Jurkat, Clone E6-1 (cell line): Measurements from ENCODE around the gene HIVEP3.
A peak's percentile ranks its signal among the peaks of the same experiment; 100 is the strongest.

Experiments
- DNase-seq: peaks from one replicate; pipeline ENCODE4 v3.0.0-alpha.2; 2011; ENCODE audit warnings: low read depth, low spot score
- H3K4me3 ChIP-seq: 2 replicates; pipeline ENCODE4 v1.5.1; 2011; ENCODE audit warnings: mild to moderate bottlenecking, low read length, control low read depth, moderate library complexity

Gene HIVEP3

GRCh38 chr1:41519667-41520066 is 399.1 kb downstream of the HIVEP3 start:
- no peak for DNase-seq
- H3K4me3 ChIP-seq: no peak overlapping the region

- no peak for DNase-seq
- H3K4me3 ChIP-seq: no peak overlapping the region
These were observed 400.3 kb downstream of the HIVEP3 start for GRCh38 chr1:41518471-41518870.

GRCh38 chr1:41517062-41517438 is 401.7 kb downstream of the HIVEP3 start:
- DNase-seq: no peak
- H3K4me3 ChIP-seq: no peak overlapping the region

- peak; percentile 9 for DNase-seq
- H3K4me3 ChIP-seq: no peak overlapping the region
These were observed 402.3 kb downstream of the HIVEP3 start for GRCh38 chr1:41516168-41517061.

GRCh38 chr1:41515778-41516167 is 402.9 kb downstream of the HIVEP3 start:
- no peak overlapping the region for H3K4me3 ChIP-seq
- DNase-seq: no peak

GRCh38 chr1:41515131-41515678 is 403.5 kb downstream of the HIVEP3 start:
- no peak for DNase-seq
- no peak overlapping the region for H3K4me3 ChIP-seq

GRCh38 chr1:41514381-41514780 is 404.3 kb downstream of the HIVEP3 start:
- no peak for DNase-seq
- H3K4me3 ChIP-seq: no peak overlapping the region

- H3K4me3 ChIP-seq: no peak overlapping the region
- no peak for DNase-seq
These were observed 405.4 kb downstream of the HIVEP3 start for GRCh38 chr1:41513383-41513735.

GRCh38 chr1:41512701-41513382 is 405.9 kb downstream of the HIVEP3 start:
- no peak for DNase-seq
- no peak overlapping the region for H3K4me3 ChIP-seq

GRCh38 chr1:41511239-41511540 is 407.5 kb downstream of the HIVEP3 start:
- H3K4me3 ChIP-seq: no peak overlapping the region
- no peak for DNase-seq

GRCh38 chr1:41510531-41511238 is 408.0 kb downstream of the HIVEP3 start:
- no peak overlapping the region for H3K4me3 ChIP-seq
- DNase-seq: no peak

GRCh38 chr1:41509270-41509671 is 409.5 kb downstream of the HIVEP3 start:
- no peak overlapping the region for H3K4me3 ChIP-seq
- no peak for DNase-seq

GRCh38 chr1:41508290-41508689 is 410.4 kb downstream of the HIVEP3 start:
- no peak overlapping the region for H3K4me3 ChIP-seq
- DNase-seq: no peak

- no peak for DNase-seq
- no peak overlapping the region for H3K4me3 ChIP-seq
These were observed 410.9 kb downstream of the HIVEP3 start for GRCh38 chr1:41507836-41508235.

GRCh38 chr1:41507110-41507720 is 411.5 kb downstream of the HIVEP3 start:
- DNase-seq: no peak
- no peak overlapping the region for H3K4me3 ChIP-seq

GRCh38 chr1:41504114-41505035 is 414.3 kb downstream of the HIVEP3 start:
- no peak overlapping the region for H3K4me3 ChIP-seq
- DNase-seq: no peak

- DNase-seq: no peak
- no peak overlapping the region for H3K4me3 ChIP-seq
These were observed 415.1 kb downstream of the HIVEP3 start for GRCh38 chr1:41503538-41504113.

GRCh38 chr1:41502912-41503311 is 415.8 kb downstream of the HIVEP3 start:
- DNase-seq: no peak
- no peak overlapping the region for H3K4me3 ChIP-seq
